ENCODE data around the gene AREL1. TPM values are rescaled to one million over a fixed set of nuclear protein-coding genes. Genes with fewer than 3 reads are reported as not detected.

AREL1 gene
- total RNA-seq, 2 donors from 2014 or later, result 34.7 to 43.0 TPM

DNA sequence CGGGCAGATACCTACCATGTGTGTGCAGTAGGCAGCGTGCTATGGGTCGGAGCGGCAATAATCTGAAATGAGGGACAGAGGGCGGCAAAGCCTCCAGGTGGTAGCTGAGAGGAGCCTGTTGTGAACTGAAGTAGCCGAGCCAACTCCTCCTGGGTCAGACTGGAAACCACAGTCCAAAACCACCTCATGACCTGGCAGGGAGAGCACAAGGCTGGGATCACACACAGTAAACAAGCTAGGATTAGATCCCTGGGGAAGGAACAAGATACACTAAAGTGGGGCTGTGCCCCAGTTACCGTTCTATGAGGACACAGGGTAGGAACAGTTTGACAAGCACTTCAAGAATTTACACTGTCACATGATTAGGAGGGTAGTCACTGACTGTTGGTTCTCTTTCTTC, 49.0 kb downstream of the AREL1 start:
- Mint-ChIP-seq H3K36me3 (ENCODE audit: insufficient read depth in 2 of 2) (peaks cover 2 to 14% of the 10 kb centered on the region in 2 donors), H3K4me1 (ENCODE audit: low read depth) (peaks cover 14% of the 10 kb centered on the region), H3K27ac (no peak overlapping the region), H3K27me3 (ENCODE audit: low read depth) (no peaks in the 10 kb centered on the region), H3K4me3 (no peak overlapping the region), H3K9me3 (no peaks in the 10 kb centered on the region)
- ATAC-seq (replicated peaks in 1 of 2), result no peak
- DNase-seq, result no peak

DNA sequence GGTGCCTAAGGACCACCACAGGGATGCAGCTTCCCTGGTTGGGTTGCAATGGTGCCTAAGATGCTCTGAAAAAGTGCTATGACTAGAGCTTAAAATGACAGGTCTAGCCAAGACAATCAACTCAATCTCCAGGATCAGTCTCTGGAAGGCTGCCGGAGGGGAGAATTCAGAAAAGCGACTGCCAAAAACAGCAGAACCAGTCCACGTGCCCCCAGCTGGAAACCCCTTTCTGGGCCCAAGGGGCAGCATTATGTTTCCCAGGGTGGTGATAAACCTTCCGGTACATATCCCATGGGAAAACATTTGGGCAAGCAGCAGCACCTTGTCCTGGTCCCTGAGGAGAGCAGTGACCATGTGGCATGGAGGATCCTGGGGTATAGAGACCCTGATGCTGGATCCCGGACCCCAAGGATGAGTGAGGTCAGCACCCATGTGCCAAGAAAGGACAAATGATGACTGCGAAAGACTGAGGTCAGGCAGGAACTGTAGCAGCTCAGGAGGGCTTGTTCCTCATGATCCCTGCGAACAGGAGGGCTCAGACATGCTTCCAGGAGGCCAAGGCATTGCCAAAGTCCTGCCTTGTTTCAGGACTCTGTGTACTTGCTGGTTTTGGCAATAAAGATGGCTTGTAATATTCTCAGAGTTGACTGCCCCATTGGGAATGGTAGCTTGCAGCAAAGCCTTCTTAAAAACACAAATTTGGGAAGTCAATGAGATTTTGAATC, 51.0 kb downstream of the AREL1 start:
- Mint-ChIP-seq H3K27ac (no peak overlapping the region), H3K9me3 (no peaks in the 10 kb centered on the region), H3K4me3 (no peak overlapping the region), H3K4me1 (ENCODE audit: low read depth) (no peaks in the 10 kb centered on the region), H3K27me3 (ENCODE audit: low read depth) (no peaks in the 10 kb centered on the region), H3K36me3 (ENCODE audit: insufficient read depth in 2 of 2) (peaks cover 2 to 11% of the 10 kb centered on the region in 2 donors)
- DNase-seq (no peak), ATAC-seq (replicated peaks in 1 of 2) (no peak)

DNA sequence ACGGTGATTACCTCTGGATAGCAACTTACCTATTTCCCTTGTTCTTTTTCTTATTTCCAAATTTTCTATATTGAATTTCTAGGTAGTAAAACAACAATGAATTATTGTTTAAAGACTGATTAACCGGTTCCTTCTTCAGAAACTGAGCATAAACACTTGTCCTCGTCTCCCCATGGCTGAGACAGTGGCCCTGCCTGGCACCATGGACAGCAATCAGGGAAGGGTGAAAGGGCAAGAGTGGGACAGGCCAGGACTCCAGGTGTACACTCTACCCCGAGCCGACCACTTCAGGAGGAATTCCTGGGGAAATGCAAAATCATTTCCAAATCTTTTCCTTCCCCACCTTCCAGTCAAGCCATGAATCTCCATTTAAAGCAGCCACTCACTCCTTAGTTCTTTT, 52.0 kb downstream of the AREL1 start:
- H3K9me3 Mint-ChIP-seq, result no peaks in the 10 kb centered on the region
- H3K27me3 Mint-ChIP-seq (ENCODE audit: low read depth), result no peaks in the 10 kb centered on the region
- DNase-seq (no peak), ATAC-seq (replicated peaks in 1 of 2) (no peak)
- no peak overlapping the region for H3K4me3 Mint-ChIP-seq
- H3K4me1 Mint-ChIP-seq (ENCODE audit: low read depth), result no peaks in the 10 kb centered on the region
- H3K36me3 Mint-ChIP-seq (ENCODE audit: insufficient read depth in 2 of 2), result peaks cover 2 to 9% of the 10 kb centered on the region in 2 donors
- H3K27ac Mint-ChIP-seq, result no peak overlapping the region

DNA sequence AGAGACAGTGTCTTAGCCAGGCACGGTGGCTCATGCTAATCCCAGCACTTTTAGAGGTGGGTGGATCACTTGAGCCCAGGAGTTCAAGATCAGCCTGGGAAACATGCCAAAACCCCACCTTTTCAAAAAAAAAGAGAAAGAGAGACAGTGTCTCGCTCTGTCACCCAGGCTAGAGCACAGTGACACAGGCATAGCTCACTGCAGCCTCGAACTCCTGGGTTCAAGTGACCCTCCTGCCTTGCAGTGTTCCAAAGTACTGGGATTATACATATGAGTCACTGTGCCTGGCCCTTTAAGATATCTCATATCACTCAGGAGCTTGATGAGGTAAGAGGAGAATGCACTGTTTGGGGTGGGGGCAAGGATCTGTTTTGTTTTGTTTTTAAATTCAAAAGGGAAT, 52.7 kb downstream of the AREL1 start:
- H3K27me3 Mint-ChIP-seq (ENCODE audit: low read depth), result no peaks in the 10 kb centered on the region
- no peak overlapping the region for H3K27ac Mint-ChIP-seq
- H3K36me3 Mint-ChIP-seq (ENCODE audit: insufficient read depth in 2 of 2), result peaks cover 2 to 9% of the 10 kb centered on the region in 2 donors

DNA sequence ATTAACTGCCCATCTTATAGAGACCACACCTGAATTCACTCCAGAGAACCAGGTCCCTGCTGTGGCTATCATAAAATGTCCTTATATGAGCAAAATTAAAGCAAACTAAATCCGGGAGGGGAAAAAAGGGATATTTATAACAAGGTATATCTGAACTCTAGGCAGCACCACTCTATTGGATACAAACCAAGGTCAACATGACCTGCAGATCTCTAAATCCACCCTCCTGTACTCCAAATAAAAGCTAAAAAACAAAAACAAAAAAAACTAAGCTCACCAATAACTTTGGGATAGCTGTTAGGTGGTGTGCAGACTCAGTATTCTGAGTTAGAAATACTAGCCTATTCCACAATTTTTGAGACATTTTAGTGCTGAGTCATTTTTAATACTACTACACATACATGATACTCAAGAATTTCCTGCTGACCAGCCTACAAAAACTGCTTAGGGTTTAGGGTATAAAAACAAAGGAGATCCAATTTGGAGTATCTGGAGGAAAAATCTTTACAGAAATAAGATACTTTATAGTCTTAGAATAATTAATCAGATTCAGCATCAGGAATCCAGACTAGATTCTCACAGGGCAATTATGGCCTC, 54.2 kb downstream of the AREL1 start:
- Mint-ChIP-seq H3K27ac (no peak overlapping the region), H3K4me1 (ENCODE audit: low read depth) (no peaks in the 10 kb centered on the region), H3K27me3 (ENCODE audit: low read depth) (no peaks in the 10 kb centered on the region), H3K4me3 (no peak overlapping the region), H3K9me3 (no peaks in the 10 kb centered on the region), H3K36me3 (ENCODE audit: insufficient read depth in 2 of 2) (peaks cover 0 to 2% of the 10 kb centered on the region in 2 donors)
- ATAC-seq (replicated peaks in 1 of 2) (no peak), DNase-seq (no peak)

More for the DNA sequence above, 52.7 kb downstream of the AREL1 start:
- Mint-ChIP-seq H3K4me1 (ENCODE audit: low read depth) (no peaks in the 10 kb centered on the region), H3K4me3 (no peak overlapping the region), H3K9me3 (no peaks in the 10 kb centered on the region)
- no peak for DNase-seq
- no peak for ATAC-seq (replicated peaks in 1 of 2)

DNA sequence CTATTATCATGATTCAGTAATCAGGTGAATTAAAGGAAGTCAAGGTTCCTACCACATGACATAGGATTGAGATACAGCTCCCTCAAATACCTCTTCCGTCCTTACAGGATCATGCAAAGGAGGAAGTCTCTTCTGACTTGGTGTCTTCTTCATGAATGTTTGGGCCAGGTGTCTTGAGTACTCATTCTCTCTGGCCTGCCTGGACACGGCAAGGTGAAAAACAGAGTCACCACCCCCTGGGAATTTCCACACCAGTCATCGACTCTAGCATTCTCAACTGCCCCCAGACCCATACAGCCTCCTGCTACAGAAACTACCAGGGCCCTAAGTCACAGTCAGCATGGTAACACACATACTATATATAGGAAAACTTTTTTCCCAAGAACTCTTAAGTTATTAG, 55.9 kb downstream of the AREL1 start:
- H3K36me3 Mint-ChIP-seq (ENCODE audit: insufficient read depth in 2 of 2), result no peaks in the 10 kb centered on the region
- no peak for DNase-seq
- no peaks in the 10 kb centered on the region for H3K27me3 Mint-ChIP-seq (ENCODE audit: low read depth)
- H3K4me3 Mint-ChIP-seq, result no peak overlapping the region
- H3K9me3 Mint-ChIP-seq, result no peaks in the 10 kb centered on the region
- no peak for ATAC-seq (replicated peaks in 1 of 2)
- H3K4me1 Mint-ChIP-seq (ENCODE audit: low read depth), result no peaks in the 10 kb centered on the region
- H3K27ac Mint-ChIP-seq, result no peak overlapping the region

DNA sequence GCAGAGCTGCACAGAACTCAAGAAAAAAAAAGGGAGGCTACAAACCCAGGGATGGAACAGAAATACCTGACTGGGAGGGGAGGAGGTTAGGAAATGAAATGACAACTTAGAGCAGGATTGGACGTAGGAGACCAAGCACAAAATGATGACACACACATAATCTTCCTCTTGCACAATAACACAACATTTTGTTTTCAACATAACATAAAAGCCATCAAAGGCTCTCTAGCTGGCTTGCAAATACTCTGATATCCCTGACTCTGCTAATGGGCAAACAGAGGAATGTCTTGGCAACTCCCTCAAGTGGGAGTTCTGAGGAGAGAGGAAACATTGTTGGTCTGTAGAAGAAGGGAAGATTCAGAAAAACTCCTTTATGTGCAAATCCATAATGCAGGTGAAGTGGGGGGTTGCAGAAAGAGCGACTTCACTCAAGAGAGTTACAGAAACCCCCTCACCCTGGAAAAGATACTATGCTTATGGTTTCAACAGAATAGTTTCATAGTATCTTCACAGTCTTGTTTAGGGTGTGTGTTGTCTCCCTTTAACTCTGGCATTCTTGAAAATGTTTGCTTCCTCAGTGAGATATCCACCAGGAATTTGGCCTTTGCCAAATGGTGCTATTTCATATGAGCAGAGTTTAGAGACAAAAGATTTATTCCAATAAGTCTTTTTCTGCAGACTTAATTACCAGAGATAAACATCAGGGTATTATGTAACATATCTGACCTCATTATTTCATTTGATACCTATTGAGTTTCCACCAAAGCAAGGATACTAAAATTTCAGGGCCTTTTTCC, 57.1 kb downstream of the AREL1 start:
- Mint-ChIP-seq H3K4me3 (no peak overlapping the region), H3K36me3 (ENCODE audit: insufficient read depth in 2 of 2) (no peaks in the 10 kb centered on the region), H3K9me3 (no peaks in the 10 kb centered on the region), H3K27ac (peak overlapping the region; percentile 27), H3K27me3 (ENCODE audit: low read depth) (no peaks in the 10 kb centered on the region), H3K4me1 (ENCODE audit: low read depth) (no peaks in the 10 kb centered on the region)
- no peak for DNase-seq
- no peak for ATAC-seq (replicated peaks in 1 of 2)

DNA sequence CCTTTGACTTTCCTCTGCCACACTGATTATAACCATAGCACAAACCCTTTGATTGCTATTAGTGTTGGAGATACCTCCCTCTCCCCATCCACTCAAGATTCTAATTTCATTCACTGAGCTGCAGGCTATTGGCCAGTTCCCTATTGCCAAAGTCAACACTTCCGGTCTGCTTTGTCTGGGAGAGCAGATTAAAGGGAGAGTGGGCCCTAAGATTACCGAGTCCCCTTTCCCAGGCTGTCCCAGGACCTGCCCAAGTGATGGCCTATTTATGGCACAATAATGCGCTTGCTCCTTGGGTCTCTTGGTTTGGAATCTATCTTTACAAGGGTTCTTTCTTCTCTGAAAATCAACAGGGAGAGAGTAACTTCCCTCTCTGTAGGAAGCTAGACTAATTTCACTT, 57.9 kb downstream of the AREL1 start:
- ATAC-seq (replicated peaks in 1 of 2), result no peak
- H3K27ac Mint-ChIP-seq, result peak overlapping the region; percentile 61

DNA sequence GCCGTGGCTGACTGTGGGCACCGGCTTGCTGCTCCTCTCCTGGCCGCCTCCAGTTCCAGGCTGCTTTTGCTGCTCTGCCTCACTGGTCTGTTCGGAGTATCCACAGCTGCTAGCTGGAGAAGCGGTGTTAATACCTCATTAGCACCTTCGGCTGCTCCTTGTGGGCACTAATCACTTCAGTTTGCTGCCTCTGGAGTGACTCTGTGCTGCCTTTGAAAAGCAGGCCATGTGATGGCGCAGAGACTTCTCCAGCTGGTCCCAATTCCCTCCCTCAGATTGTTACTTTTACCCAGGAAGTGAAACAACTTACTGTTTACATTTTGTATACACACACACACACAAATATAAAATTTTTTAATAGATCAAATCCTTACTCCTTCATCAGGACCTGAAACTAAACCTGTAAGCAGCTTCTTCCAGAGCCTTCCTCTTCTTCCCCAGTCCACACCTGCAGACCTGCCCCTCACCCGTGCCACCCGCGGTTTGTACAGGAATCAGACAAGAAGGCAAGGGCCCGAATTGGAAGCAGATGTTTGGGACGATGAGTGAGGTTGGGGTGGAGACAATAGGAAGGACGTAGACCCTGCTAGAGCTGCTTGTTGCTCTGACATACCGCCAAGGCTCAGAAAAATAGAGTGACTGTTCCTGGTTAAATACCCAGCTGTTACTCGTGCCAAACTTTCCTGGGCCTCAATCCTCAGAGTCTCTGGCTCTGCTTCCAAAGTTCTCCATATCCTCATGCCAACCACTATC, 59.3 kb downstream of the AREL1 start:
- Mint-ChIP-seq H3K36me3 (ENCODE audit: insufficient read depth in 2 of 2) (no peaks in the 10 kb centered on the region), H3K27ac (peak overlapping the region; percentile 46)
- no peak for ATAC-seq (replicated peaks in 1 of 2)

More for the DNA sequence above, 57.9 kb downstream of the AREL1 start:
- no peak overlapping the region for H3K4me3 Mint-ChIP-seq
- no peaks in the 10 kb centered on the region for H3K36me3 Mint-ChIP-seq (ENCODE audit: insufficient read depth in 2 of 2)
- H3K4me1 Mint-ChIP-seq (ENCODE audit: low read depth), result no peaks in the 10 kb centered on the region
- H3K9me3 Mint-ChIP-seq, result no peaks in the 10 kb centered on the region
- no peaks in the 10 kb centered on the region for H3K27me3 Mint-ChIP-seq (ENCODE audit: low read depth)
- no peak for DNase-seq

DNA sequence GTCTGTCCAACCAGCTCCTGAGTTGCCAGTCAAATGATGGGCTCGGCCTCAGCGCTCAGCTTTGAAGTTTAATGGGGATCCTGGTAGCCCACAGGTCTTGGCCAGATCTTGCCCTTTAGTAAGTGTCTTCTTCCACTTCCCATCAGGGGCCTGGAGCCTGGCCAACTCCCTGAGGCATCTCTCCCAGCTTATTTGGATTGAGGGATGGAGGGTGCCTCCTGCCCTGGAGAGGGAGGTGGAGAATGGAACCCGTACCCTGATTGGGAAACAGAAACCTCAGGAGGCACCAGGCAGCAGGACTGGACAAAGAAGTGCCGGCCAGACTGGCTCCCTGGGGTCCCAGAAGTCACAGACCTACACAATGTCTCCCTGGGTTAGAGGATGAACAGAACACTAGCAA, 60.3 kb downstream of the AREL1 start:
- Mint-ChIP-seq H3K27me3 (ENCODE audit: low read depth) (no peaks in the 10 kb centered on the region), H3K4me1 (ENCODE audit: low read depth) (no peaks in the 10 kb centered on the region), H3K36me3 (ENCODE audit: insufficient read depth in 2 of 2) (no peaks in the 10 kb centered on the region), H3K4me3 (no peak overlapping the region), H3K9me3 (no peaks in the 10 kb centered on the region), H3K27ac (no peak overlapping the region)
- ATAC-seq (replicated peaks in 1 of 2) (no peak), DNase-seq (no peak)

More for the DNA sequence above, 59.3 kb downstream of the AREL1 start:
- DNase-seq, result no peak
- no peaks in the 10 kb centered on the region for H3K9me3 Mint-ChIP-seq
- no peaks in the 10 kb centered on the region for H3K4me1 Mint-ChIP-seq (ENCODE audit: low read depth)
- no peak overlapping the region for H3K4me3 Mint-ChIP-seq
- no peaks in the 10 kb centered on the region for H3K27me3 Mint-ChIP-seq (ENCODE audit: low read depth)

DNA sequence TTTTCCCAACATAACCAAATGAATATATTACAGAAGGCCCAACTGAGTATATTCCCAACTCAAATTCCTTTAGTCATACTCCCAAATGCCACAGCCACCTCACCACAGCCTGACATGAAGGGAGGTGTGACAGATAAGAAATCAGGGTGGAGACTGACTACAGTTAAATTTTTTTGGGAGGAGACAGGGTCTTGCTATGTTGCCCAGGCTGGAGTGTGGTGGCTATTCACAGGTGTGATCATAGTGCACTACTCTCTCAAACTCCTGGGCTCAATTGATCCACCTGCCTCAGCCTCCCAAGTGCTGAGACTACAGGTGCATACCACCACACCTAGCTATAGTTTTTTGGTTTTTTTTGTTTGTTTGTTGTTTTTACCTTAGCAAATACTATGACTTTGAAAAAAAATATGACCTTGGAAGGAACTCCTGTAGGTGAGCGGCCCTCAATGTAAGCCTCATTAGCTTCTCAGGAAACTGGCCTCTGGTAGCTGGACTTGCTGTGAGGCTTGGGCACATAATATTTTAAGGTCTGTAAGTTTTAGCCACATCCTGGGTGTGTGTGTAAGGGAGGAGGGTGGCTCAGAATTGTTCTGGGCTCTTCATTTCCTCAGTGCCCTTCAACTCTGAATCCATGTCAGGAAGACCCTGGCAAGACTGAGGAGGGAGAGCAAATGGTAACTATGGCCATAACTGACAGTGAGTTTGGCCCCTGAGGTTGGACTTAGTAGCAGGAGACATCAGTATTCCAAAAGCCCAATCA, 61.8 kb downstream of the AREL1 start:
- Mint-ChIP-seq H3K4me3 (no peak overlapping the region), H3K9me3 (no peaks in the 10 kb centered on the region), H3K4me1 (ENCODE audit: low read depth) (no peaks in the 10 kb centered on the region), H3K27ac (no peak overlapping the region), H3K36me3 (ENCODE audit: insufficient read depth in 2 of 2) (no peaks in the 10 kb centered on the region), H3K27me3 (ENCODE audit: low read depth) (no peaks in the 10 kb centered on the region)
- ATAC-seq (replicated peaks in 1 of 2) (no peak), DNase-seq (no peak)

DNA sequence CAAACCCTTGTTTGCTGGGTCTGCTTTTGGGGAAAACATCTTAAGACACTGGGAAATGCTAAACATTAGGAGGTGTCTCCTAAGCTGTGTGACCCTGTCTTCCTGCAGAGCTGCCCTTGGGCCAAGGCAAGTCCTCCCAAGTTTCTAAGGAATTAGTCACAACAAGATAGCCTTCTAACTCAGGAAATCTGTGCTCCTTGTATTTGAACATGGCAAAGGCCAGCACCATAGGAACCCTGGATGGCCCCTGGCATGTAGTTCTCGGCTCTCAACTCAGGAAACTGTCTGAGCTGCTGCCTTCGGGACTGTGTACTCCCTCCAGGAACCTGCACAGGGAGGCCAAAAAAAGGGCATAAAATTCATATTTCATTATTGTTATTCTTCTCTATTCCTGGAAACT, 63.2 kb downstream of the AREL1 start:
- ATAC-seq (replicated peaks in 1 of 2), result no peak
- no peaks in the 10 kb centered on the region for H3K4me1 Mint-ChIP-seq (ENCODE audit: low read depth)
- no peaks in the 10 kb centered on the region for H3K27me3 Mint-ChIP-seq (ENCODE audit: low read depth)
- no peak overlapping the region for H3K4me3 Mint-ChIP-seq
- H3K9me3 Mint-ChIP-seq, result no peaks in the 10 kb centered on the region
- no peaks in the 10 kb centered on the region for H3K36me3 Mint-ChIP-seq (ENCODE audit: insufficient read depth in 2 of 2)
- no peak for DNase-seq
- no peak overlapping the region for H3K27ac Mint-ChIP-seq
